ENCODE measurements around the gene CCDC74B. TPM values are rescaled to one million over a fixed set of nuclear protein-coding genes. Genes with fewer than 3 reads are reported as not detected.

The CCDC74B gene
- total RNA-seq, 2 donors from 2014 or later: 0.99 to 1.0 TPM

Small RNAs within 50 kb of the gene (small RNA-seq; reads per million reads assigned to genes)
- gene RNU6-1049P: not detected

Other genes with a start within 250 kb of the CCDC74B start
- gene RAB6C, start 165.4 kb downstream of the CCDC74B start, total RNA-seq: under 1 TPM in 1 of 2 donors, not detected in 1; 0.52 TPM
- not detected for gene POTEF, start 15.9 kb downstream of the CCDC74B start, total RNA-seq
- 10 to 100 TPM; 25.4 to 33.3 TPM for gene SMPD4, start 36.5 kb upstream of the CCDC74B start, total RNA-seq
- gene MZT2B, start 37.1 kb upstream of the CCDC74B start, total RNA-seq: 100 to 1,000 TPM in 1 of 2 donors, 10 to 100 TPM in 1; 68.6 to 106 TPM
- gene TUBA3E, start 53.3 kb upstream of the CCDC74B start, total RNA-seq: not detected
- 10 to 100 TPM; 77.5 to 78.1 TPM for gene IMP4, start 197.8 kb upstream of the CCDC74B start, total RNA-seq
- 100 to 1,000 TPM in 1 of 2 donors, 10 to 100 TPM in 1; 61.7 to 156 TPM for gene PTPN18, start 210.9 kb upstream of the CCDC74B start, total RNA-seq